22Rv1 (cell line): ENCODE data around the gene RPS19.

Experiments used
- CTCF ChIP-seq: fragments of 450-650 bp; IDR thresholded peaks from 2 replicates; pipeline ENCODE4 v1.5.1; 2017; ENCODE audit warnings: mild to moderate bottlenecking
- ZFX ChIP-seq: fragments of 450-650 bp; IDR thresholded peaks from 2 replicates; pipeline ENCODE4 v1.6.1; 2017; ENCODE audit warnings: antibody characterized with exemption, borderline replicate concordance

DNA sequence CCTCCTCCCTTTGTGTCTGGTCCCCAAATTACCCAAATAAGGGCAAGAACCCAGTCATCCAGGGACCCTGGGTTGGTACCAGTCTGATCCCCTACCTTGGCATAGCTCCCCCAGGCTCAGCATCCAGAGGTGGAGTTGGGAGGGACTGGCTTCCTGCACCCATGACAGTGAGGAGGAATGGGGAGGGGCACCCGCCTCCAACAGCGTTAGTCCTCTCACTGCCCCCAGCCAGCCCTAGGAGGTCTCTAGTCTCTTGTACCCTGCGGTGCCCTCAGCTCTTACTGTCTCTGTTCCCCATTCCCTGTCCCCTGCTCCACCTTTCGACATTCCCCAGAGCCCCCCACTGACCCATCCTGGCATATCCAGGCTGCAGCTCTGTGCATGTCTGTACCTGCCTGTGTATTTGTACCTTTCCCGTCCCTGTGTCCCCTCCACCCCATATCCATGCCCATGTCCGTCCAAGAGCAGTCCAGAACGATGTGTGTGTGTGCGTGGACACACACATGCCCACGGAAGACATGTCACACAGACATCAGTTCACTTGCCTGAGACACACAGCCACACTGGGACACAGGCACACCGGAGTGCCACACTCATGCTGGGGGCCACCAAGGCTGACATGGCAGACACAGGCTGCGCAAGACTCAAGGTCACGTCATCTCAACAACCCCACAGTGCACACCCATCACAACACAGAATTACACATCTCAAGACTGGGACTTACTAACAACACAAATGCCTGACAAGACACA lies 50.4 kb downstream of the RPS19 start:
- no peak for TF ChIP-seq CTCF
- TF ChIP-seq ZFX = no peak
